Measurements from ENCODE around the gene SYNC.
"Not testable (repeated sequence)": the region's sequence is repeated elsewhere in the genome, so short reads cannot be mapped to it uniquely, and the experiment has no call there.

The SYNC gene

GRCh38 chr1:32642292-32642827, 60.2 kb downstream of the SYNC start:
- DNase-seq, result not testable (repeated sequence)

GRCh38 chr1:32639489-32640075, 63.0 kb downstream of the SYNC start:
- DNase-seq, result no peak

- no peak for DNase-seq
Observed at GRCh38 chr1:32636914-32637645, 65.5 kb downstream of the SYNC start.

DNA sequence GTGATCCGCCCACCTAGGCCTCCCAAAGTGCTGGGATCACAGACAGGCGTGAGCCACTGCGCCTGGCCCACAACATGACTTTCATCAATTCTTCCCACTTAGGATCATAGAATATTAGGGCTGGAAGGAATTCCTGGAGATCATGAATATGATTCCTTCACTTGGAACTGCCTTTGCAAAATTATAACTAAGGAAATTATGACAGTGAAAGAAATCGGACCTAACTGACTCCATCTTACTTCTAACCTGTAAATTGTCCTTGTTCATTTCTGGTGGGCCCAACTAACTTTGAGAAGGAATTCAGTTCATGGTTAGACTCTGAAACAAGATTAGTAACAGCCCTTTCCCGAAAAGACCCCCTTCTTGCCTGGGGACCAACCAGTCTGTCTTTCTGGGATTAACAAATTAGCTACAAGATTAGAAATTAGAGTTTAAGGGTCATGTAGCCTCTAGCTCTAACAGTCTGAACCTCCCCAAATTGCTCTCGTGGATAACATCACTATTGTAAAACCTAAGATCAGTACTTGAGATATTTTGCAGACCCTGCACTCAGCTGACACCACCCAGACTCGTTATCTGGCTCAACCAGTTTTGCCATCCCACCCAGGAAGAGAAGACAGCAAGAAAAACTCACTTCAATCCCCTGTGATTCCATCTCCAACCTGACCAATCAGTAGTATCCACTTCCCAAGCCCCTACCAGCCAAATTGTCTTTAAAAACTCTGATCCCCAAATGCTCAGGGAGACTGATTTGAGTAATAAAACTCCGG, 66.9 kb downstream of the SYNC start:
- no peak for DNase-seq

DNA sequence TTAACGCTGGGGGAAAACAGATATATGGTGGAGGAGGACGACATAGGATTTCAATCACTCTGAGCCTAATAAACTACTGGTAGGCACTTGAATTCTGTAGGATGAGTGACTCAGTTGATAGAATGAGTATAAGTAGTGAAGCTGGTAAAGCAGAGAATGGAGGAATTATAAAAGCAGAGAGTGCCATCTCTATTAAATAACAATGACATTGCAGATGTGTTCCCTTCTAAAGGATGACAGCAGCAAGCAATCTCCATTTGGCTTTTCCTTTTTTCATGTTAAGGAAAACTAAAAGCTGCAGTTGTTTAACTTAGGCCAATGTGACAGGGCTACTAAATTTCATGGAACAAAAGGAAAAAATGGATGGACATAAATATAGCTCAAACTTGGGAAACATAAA, 69.7 kb downstream of the SYNC start:
- no peak for DNase-seq

DNA sequence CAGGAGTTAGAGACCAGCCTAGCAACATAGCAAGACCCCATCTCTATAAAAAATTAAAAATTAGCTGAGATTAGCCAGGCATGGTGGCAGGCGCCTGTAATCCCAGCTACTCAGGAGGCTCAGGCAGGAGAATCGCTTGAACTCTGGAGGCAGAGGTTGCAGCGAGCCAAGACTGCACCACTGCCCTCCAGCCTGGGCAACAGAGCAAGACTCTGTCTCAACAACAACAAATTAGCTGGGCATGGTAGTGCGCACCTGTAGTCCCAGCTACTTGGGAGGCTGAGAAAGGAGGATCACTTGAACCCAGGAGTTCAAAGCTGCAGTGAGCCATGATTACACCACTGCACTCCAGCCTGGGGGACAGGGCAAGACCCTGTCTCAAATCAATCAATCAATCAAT, 72.4 kb downstream of the SYNC start:
- not testable (repeated sequence) for DNase-seq

All from SW 1271 (cell line).